SU-DHL-6 (cell line): ENCODE measurements around the gene TMEM225.

Experiments
- H2AFZ ChIP-seq: fragments of 200-600 bp; sonication (generic); 2 replicates; pipeline ENCODE4 v1.6.1; 2014; ENCODE audit warnings: low read depth, mild to moderate bottlenecking, moderate library complexity, mixed read lengths, antibody characterized with exemption, low read length; ENCODE audit not compliant: severe bottlenecking
- H3F3A ChIP-seq: fragments of 200-600 bp; shearing (Covaris generic); 2 replicates; pipeline ENCODE4 v1.6.0; 2016; ENCODE audit warnings: antibody characterized with exemption, mild to moderate bottlenecking; ENCODE audit not compliant: insufficient read depth
- H3K27ac ChIP-seq: fragments of 200-600 bp; sonication (generic); 2 replicates; pipeline ENCODE4 v1.5.1; 2016; ENCODE audit warnings: low read depth, mild to moderate bottlenecking, low read length, moderate library complexity, mixed read lengths
- H3K27me3 ChIP-seq: fragments of 200-600 bp; sonication (generic), shearing (Covaris generic); 2 replicates; pipeline ENCODE4 v1.6.0; 2014; ENCODE audit warnings: mild to moderate bottlenecking, low read length
- H3K36me3 ChIP-seq: fragments of 200-600 bp; sonication (generic); 2 replicates; pipeline ENCODE4 v1.6.1; 2014; ENCODE audit warnings: mild to moderate bottlenecking, low read length, mixed read lengths
- H3K4me2 ChIP-seq: fragments of 300-600, 200-600 bp; shearing (Covaris generic), sonication (generic); 2 replicates; pipeline ENCODE4 v1.6.0; 2014; ENCODE audit warnings: low read length, low read depth, mild to moderate bottlenecking; ENCODE audit not compliant: poor library complexity, severe bottlenecking
- H3K4me3 ChIP-seq: fragments of 200-600 bp; sonication (generic); 2 replicates; pipeline ENCODE4 v1.5.1; 2014; ENCODE audit warnings: antibody characterized with exemption, low read length, mild to moderate bottlenecking, mixed read lengths; ENCODE audit not compliant: insufficient read depth, poor library complexity, severe bottlenecking
- H3K79me2 ChIP-seq: fragments of 200-600 bp; sonication (generic); 2 replicates; pipeline ENCODE4 v1.6.1; 2014; ENCODE audit warnings: mild to moderate bottlenecking, low read length, moderate library complexity; ENCODE audit not compliant: insufficient read depth
- H3K9ac ChIP-seq: fragments of 200-600 bp; sonication (generic); 2 replicates; pipeline ENCODE4 v1.7.0; 2014; ENCODE audit warnings: mild to moderate bottlenecking, low read length
- H3K9me2 ChIP-seq: fragments of 200-600 bp; sonication (generic); replicated peaks from 2 replicates; pipeline ENCODE4 v1.6.1; 2014; ENCODE audit warnings: low read length; ENCODE audit not compliant: insufficient read depth
- H3K9me3 ChIP-seq: fragments of 200-600 bp; sonication (generic); 2 replicates; pipeline ENCODE4 v1.6.1; 2014; ENCODE audit warnings: low read length, mixed read lengths; ENCODE audit not compliant: insufficient read depth
- H4K20me1 ChIP-seq: fragments of 200-600 bp; sonication (generic); 2 replicates; pipeline ENCODE4 v1.6.1; 2014; ENCODE audit warnings: low read depth, mild to moderate bottlenecking, antibody characterized with exemption, low read length, moderate library complexity, mixed read lengths
- EZH2phosphoT487 ChIP-seq: fragments of 200-600 bp; sonication (generic), shearing (Covaris generic); conservative IDR thresholded peaks from 2 replicates; pipeline ENCODE4 v1.6.1; 2018; ENCODE audit warnings: mild to moderate bottlenecking, antibody characterized with exemption, low read length, moderate library complexity, mixed read lengths
- TF ChIP-seq, protein P1 (sequence below): fragments of 200-600 bp; sonication (generic); IDR thresholded peaks from one replicate; pipeline ENCODE4 v1.5.1; 2017; ENCODE audit warnings: antibody characterized with exemption, mild to moderate bottlenecking, low read length, moderate library complexity; ENCODE audit not compliant: insufficient read depth, poor library complexity, severe bottlenecking

TMEM225 gene

DNA sequence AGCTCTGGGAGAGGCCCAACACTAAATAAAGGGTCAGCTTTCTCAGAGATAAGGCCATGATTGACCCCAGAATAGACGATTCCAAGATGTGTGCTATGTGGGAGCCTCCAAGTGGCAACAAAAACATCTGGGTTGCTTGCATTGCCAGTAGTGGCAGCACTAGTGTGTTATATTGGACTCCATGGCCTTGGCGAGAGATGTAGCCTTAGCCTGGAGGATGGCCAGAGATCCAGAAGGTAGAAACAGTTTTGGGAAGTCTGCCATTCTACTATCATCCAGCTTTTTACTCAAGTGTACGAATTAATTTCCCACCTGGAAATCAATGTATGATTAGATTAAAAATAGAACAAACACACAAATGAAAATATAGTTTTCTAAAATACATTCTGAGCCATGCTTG lies 19.5 kb upstream of the TMEM225 start:
- no peaks in the 10 kb centered on the region for H3K36me3 ChIP-seq
- H3F3A ChIP-seq, result no peaks in the 10 kb centered on the region
- H3K27me3 ChIP-seq, result no peaks in the 10 kb centered on the region
- no peaks in the 10 kb centered on the region for H3K9me3 ChIP-seq
- no peak overlapping the region for H3K27ac ChIP-seq
- no peak overlapping the region for H3K9ac ChIP-seq
- no peaks in the 10 kb centered on the region for H4K20me1 ChIP-seq
- no peak overlapping the region for H3K4me3 ChIP-seq
- H3K4me2 ChIP-seq, result no peak overlapping the region
- TF ChIP-seq EZH2phosphoT487, result no peak
- TF ChIP-seq, protein P1, sequence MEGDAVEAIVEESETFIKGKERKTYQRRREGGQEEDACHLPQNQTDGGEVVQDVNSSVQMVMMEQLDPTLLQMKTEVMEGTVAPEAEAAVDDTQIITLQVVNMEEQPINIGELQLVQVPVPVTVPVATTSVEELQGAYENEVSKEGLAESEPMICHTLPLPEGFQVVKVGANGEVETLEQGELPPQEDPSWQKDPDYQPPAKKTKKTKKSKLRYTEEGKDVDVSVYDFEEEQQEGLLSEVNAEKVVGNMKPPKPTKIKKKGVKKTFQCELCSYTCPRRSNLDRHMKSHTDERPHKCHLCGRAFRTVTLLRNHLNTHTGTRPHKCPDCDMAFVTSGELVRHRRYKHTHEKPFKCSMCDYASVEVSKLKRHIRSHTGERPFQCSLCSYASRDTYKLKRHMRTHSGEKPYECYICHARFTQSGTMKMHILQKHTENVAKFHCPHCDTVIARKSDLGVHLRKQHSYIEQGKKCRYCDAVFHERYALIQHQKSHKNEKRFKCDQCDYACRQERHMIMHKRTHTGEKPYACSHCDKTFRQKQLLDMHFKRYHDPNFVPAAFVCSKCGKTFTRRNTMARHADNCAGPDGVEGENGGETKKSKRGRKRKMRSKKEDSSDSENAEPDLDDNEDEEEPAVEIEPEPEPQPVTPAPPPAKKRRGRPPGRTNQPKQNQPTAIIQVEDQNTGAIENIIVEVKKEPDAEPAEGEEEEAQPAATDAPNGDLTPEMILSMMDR, result no peak
- no peaks in the 10 kb centered on the region for H3K79me2 ChIP-seq
- H2AFZ ChIP-seq, result no peak overlapping the region
- H3K9me2 ChIP-seq, result no peaks in the 10 kb centered on the region

- Histone ChIP-seq H3K9ac (no peak overlapping the region), H3K4me3 (no peak overlapping the region), H3K9me3 (no peaks in the 10 kb centered on the region), H3K9me2 (no peaks in the 10 kb centered on the region), H4K20me1 (no peaks in the 10 kb centered on the region), H2AFZ (no peak overlapping the region), H3F3A (no peaks in the 10 kb centered on the region), H3K79me2 (no peaks in the 10 kb centered on the region), H3K27me3 (no peaks in the 10 kb centered on the region), H3K27ac (no peak overlapping the region), H3K4me2 (no peak overlapping the region), H3K36me3 (no peaks in the 10 kb centered on the region)
- TF ChIP-seq, protein P1, result no peak
- no peak for TF ChIP-seq EZH2phosphoT487
Observed at GRCh38 chr11:123903932-123904331, 18.5 kb upstream of the TMEM225 start.

GRCh38 chr11:123901867-123902266 lies 16.4 kb upstream of the TMEM225 start, which contains the start of gene OR8D4:
TSS of gene OR8D4 (plus strand) at chr11:123902167. CDS start at chr11:123906432, 4,265 bp downstream.
- no peak within 1 kb of the TSS for H2AFZ ChIP-seq
- no peaks in the 10 kb centered on the region for H3K9me3 ChIP-seq
- no peaks in the 10 kb centered on the region for H3K36me3 ChIP-seq
- no peak within 1 kb of the TSS for H3K27ac ChIP-seq
- H4K20me1 ChIP-seq, result no peaks in the 10 kb centered on the region
- no peak for TF ChIP-seq EZH2phosphoT487
- TF ChIP-seq, protein P1, result no peak
- no peak within 1 kb of the TSS for H3K9ac ChIP-seq
- no peaks in the 10 kb centered on the region for H3K9me2 ChIP-seq
- no peak within 1 kb of the TSS for H3K4me3 ChIP-seq
- H3K79me2 ChIP-seq, result no peaks in the 10 kb centered on the region
- no peak within 1 kb of the TSS for H3K4me2 ChIP-seq
- H3K27me3 ChIP-seq, result no peaks in the 10 kb centered on the region
- H3F3A ChIP-seq, result no peaks in the 10 kb centered on the region
